ENCODE data around the gene RNF224. TPM values are rescaled to one million over a fixed set of nuclear protein-coding genes. Genes with fewer than 3 reads are reported as not detected.
A peak's percentile ranks its signal among the peaks of the same experiment; 100 is the strongest.

Gene RNF224
- total and polyA plus RNA-seq, 2 of the 13 experiments (the other 11 are each of a cell fraction or from before 2014, with no cell fraction given) = 0.09 TPM; not detected in 1

- TF ChIP-seq MAFG (CRISPR knock-in tag; IDR thresholded peaks at IDR 0.05) = no peak
- no peak for TF ChIP-seq ZFP36 (IDR thresholded peaks at IDR 0.05; ENCODE audit: borderline replicate concordance, low read depth, low read length, partially characterized antibody)
- TF ChIP-seq ZBTB20 (CRISPR knock-in tag; IDR thresholded peaks at IDR 0.05; ENCODE audit: borderline replicate concordance, low read depth) = no peak
- TF ChIP-seq, protein P1, sequence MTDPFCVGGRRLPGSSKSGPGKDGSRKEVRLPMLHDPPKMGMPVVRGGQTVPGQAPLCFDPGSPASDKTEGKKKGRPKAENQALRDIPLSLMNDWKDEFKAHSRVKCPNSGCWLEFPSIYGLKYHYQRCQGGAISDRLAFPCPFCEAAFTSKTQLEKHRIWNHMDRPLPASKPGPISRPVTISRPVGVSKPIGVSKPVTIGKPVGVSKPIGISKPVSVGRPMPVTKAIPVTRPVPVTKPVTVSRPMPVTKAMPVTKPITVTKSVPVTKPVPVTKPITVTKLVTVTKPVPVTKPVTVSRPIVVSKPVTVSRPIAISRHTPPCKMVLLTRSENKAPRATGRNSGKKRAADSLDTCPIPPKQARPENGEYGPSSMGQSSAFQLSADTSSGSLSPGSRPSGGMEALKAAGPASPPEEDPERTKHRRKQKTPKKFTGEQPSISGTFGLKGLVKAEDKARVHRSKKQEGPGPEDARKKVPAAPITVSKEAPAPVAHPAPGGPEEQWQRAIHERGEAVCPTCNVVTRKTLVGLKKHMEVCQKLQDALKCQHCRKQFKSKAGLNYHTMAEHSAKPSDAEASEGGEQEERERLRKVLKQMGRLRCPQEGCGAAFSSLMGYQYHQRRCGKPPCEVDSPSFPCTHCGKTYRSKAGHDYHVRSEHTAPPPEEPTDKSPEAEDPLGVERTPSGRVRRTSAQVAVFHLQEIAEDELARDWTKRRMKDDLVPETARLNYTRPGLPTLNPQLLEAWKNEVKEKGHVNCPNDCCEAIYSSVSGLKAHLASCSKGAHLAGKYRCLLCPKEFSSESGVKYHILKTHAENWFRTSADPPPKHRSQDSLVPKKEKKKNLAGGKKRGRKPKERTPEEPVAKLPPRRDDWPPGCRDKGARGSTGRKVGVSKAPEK (CRISPR knock-in tag; IDR thresholded peaks at IDR 0.05; ENCODE audit: borderline replicate concordance) = no peak
- no peak for TF ChIP-seq FOSL1 (CRISPR knock-in tag; IDR thresholded peaks at IDR 0.05; ENCODE audit: borderline replicate concordance)
- TF ChIP-seq, protein P2, sequence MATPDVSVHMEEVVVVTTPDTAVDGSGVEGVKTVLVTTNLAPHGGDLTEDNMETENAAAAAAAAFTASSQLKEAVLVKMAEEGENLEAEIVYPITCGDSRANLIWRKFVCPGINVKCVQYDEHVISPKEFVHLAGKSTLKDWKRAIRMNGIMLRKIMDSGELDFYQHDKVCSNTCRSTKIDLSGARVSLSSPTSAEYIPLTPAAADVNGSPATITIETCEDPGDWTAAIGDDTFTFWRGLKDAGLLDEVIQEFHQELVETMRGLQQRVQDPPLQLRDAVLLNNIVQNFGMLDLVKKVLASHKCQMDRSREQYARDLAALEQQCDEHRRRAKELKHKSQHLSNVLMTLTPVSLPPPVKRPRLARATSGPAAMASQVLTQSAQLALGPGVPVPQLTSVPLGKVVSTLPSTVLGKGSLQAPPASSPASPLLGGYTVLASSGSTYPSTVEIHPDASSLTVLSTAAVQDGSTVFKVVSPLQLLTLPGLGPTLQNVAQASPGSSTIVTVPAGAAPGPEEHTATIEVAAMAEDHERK (CRISPR knock-in tag; IDR thresholded peaks at IDR 0.05; ENCODE audit: low read depth) = no peak
- peak; percentile 80 for TF ChIP-seq AGO2 (optimal IDR thresholded peaks at IDR 0.05; ENCODE audit: low read depth, low read length)
- TF ChIP-seq ZNF382 (CRISPR knock-in tag; IDR thresholded peaks at IDR 0.05; ENCODE audit: borderline replicate concordance) = no peak
- no peak for TF ChIP-seq BORCS8-MEF2B (CRISPR knock-in tag; IDR thresholded peaks at IDR 0.05)
- no peak for TF ChIP-seq ZFP37 (CRISPR knock-in tag; IDR thresholded peaks at IDR 0.05; ENCODE audit: borderline replicate concordance)
- TF ChIP-seq, protein P3, sequence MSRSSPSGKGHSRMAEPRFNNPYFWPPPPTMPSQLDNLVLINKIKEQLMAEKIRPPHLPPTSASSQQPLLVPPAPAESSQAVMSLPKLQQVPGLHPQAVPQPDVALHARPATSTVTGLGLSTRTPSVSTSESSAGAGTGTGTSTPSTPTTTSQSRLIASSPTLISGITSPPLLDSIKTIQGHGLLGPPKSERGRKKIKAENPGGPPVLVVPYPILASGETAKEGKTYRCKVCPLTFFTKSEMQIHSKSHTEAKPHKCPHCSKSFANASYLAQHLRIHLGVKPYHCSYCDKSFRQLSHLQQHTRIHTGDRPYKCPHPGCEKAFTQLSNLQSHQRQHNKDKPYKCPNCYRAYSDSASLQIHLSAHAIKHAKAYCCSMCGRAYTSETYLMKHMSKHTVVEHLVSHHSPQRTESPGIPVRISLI (CRISPR knock-in tag; IDR thresholded peaks at IDR 0.05; ENCODE audit: borderline replicate concordance) = peak; percentile 14; the same call in 1 of the 2 replicates
- no peak for TF ChIP-seq ZNF432 (CRISPR knock-in tag; IDR thresholded peaks at IDR 0.05; ENCODE audit: borderline replicate concordance)
- TF ChIP-seq KMT2B (CRISPR knock-in tag; IDR thresholded peaks at IDR 0.05) = no peak
- TF ChIP-seq, protein P4, sequence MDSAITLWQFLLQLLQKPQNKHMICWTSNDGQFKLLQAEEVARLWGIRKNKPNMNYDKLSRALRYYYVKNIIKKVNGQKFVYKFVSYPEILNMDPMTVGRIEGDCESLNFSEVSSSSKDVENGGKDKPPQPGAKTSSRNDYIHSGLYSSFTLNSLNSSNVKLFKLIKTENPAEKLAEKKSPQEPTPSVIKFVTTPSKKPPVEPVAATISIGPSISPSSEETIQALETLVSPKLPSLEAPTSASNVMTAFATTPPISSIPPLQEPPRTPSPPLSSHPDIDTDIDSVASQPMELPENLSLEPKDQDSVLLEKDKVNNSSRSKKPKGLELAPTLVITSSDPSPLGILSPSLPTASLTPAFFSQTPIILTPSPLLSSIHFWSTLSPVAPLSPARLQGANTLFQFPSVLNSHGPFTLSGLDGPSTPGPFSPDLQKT (CRISPR knock-in tag; IDR thresholded peaks at IDR 0.05; ENCODE audit: borderline replicate concordance) = no peak
- TF ChIP-seq NCOA2 (CRISPR knock-in tag; IDR thresholded peaks at IDR 0.05) = peak; percentile 58
- TF ChIP-seq ONECUT2 (CRISPR knock-in tag; IDR thresholded peaks at IDR 0.05) = no peak
- no peak for TF ChIP-seq ZNF446 (CRISPR knock-in tag; IDR thresholded peaks at IDR 0.05)
- TF ChIP-seq SOX13 (IDR thresholded peaks at IDR 0.05) = no peak
- no peak for TF ChIP-seq SOX13 (CRISPR knock-in tag; conservative IDR thresholded peaks at IDR 0.05 in 1 of 2, IDR thresholded peaks at IDR 0.05 in 1 of 2)
Observed at GRCh38 chr9:137198051-137198901, 29.0 kb upstream of the RNF224 start (continued).
